Upper lobe of left lung (tissue), 6 donors: ENCODE data around the gene CD164L2. TPM values are rescaled to one million over a fixed set of nuclear protein-coding genes. Genes with fewer than 3 reads are reported as not detected.

Source experiments
- ATAC-seq, 2 donors: fragments of 200-7000 bp; cut with Tn5 transposase; one replicate each; pipeline ENCODE4 v1.9.1; 2022; ENCODE audit warnings: mild to moderate bottlenecking in 2 of 2, moderate library complexity in 2 of 2; ENCODE audit not compliant: low FRiP score in 2 of 2
- DNase-seq, 2 donors: peaks; one replicate each; pipeline ENCODE4 v3.0.0-alpha.2; 2019 to 2020
- H3K27ac ChIP-seq, 4 donors: fragments of 200-600 bp; sonication (generic); one replicate each; pipeline ENCODE4 v1.5.1; 2016 to 2019
- H3K27me3 ChIP-seq, 4 donors: fragments of 200-600 bp; sonication (generic); one replicate each; pipeline ENCODE4 v1.5.1; 2017 to 2019
- H3K36me3 ChIP-seq, 4 donors: fragments of 200-600 bp; sonication (generic); one replicate each; pipeline ENCODE4 v1.5.1; 2016 to 2019
- H3K4me1 ChIP-seq, 4 donors: fragments of 200-600 bp; sonication (generic); one replicate each; pipeline ENCODE4 v1.5.1; 2018 to 2019
- H3K4me3 ChIP-seq, 4 donors: fragments of 200-600 bp; sonication (generic); one replicate each; pipeline ENCODE4 v1.5.1; 2017 to 2019; ENCODE audit warnings: mild to moderate bottlenecking in 2 of 4, moderate library complexity in 1 of 4
- H3K9me3 ChIP-seq, 4 donors: fragments of 200-600 bp; sonication (generic); one replicate each; pipeline ENCODE4 v1.5.1; 2018 to 2019
- CTCF ChIP-seq, 6 experiments: fragments of 450-650 bp in 4 of 6; fragments of 200-600 bp in 2 of 6; sonication (generic) in 2 of 6; IDR thresholded peaks; one replicate each; pipeline ENCODE4 v1.5.1; 2016 to 2019; ENCODE audit warnings: antibody characterized with exemption in 6 of 6
- EP300 ChIP-seq, 4 donors: sonication (generic); formaldehyde crosslinking; IDR thresholded peaks; one replicate each; pipeline ENCODE4 v1.5.1; 2017; ENCODE audit warnings: antibody characterized with exemption in 4 of 4, control low read depth in 2 of 4
- POLR2A ChIP-seq, 4 donors: fragments of 450-650 bp; IDR thresholded peaks; one replicate each; pipeline ENCODE4 v1.5.1; 2016 to 2017; ENCODE audit warnings: antibody characterized with exemption in 4 of 4, mild to moderate bottlenecking in 2 of 4
- POLR2AphosphoS5 ChIP-seq, 2 donors: sonication (generic); formaldehyde crosslinking; IDR thresholded peaks; one replicate each; pipeline ENCODE4 v1.5.1; 2017; ENCODE audit warnings: antibody characterized with exemption in 2 of 2
- WGBS, 2 donors: methylation state at CpG; one replicate each; pipeline ENCODE4 v1.1.5; 2017 to 2018; 5-methylcytosine and 5-hydroxymethylcytosine counted together
- total RNA-seq, 6 donors: library from RNA; depleted of rRNA in 4 of 6; stranded (reverse); fragments of >200 nt in 4 of 6; gene quantifications; one replicate each; pipeline versions ENCODE4 v1.1.0 to v1.2.1, GENCODE V29; 2016 to 2021
- donor health status: DM: no; HTN: no; CAD: no; lungs with moderate emphysema.
- donor health status: DM: no; HTN: yes; CAD: no; lungs with severe emphysema.

The CD164L2 gene
- total RNA-seq, 6 donors from 2014 or later = 2.3 to 12.3 (median 5.5) TPM

DNA sequence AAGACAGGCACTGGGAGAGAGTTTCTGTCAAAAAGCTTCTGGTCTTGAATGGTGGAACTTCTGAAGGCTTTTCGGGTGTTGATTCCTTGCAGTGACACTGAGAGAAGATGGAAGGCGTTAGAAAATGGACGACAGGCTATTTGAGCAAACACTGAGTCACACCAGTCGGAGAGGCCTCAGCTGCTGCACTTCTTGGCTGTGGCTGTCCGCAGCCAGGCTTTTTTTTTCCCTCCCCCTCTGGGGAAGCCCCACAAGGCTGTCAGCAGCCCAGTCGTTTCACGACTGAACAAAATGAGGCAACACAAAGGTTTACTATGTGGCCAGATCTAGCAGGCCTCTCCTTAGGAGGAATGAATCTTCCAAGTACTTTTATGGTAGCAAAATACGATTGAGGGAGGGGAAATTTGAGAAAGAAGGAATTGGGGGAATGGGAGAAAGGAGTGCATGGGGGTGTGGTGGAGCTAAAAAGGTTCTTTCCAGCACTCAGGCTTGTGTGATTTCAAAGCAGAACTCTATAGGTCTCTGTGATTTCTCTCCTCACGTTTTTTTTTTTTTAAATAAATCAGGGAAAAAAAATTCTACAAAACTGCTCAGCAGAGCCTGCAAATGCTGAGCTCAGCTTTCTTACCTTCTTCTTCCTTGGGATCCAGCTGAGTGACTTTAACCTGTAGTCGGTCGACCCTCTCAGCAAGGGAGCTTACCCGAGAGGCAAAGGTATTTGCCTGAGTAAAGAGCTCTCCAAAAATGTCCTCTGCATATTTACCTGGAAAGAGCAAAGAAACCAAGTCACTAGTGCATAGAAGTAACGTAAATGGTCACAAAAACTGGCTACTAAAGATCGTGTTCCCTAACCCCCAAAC is 35.4 kb upstream of the CD164L2 start:
- ATAC-seq = peak; percentile 84 to 94
- no peaks in the 10 kb centered on the region for H3K27me3 ChIP-seq
- H3K36me3 ChIP-seq = peaks cover 23 to 51% (median 43%) of the 10 kb centered on the region in 4 donors

DNA sequence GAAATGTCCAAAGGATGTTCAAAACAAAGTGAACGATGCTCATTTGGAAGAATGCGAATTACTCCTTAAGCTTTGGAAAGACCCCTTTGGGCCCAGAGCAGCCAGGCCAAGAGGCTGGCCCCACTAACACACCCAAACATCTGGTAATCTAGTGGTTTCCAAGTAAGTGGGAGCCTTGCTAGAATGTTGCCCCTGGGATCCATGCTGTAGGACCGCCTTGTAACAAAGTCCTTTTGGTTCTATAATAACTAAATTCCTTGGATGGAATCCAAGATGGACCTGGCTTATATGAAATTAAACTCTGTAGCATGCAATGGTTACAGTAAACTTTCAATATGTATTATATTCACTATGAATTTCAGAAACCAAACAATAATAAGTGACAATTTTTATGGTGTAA is 34.6 kb upstream of the CD164L2 start:
- TF ChIP-seq POLR2AphosphoS5 (IDR thresholded peaks at IDR 0.05) (no peak), POLR2A (IDR thresholded peaks at IDR 0.05) (no peak), EP300 (IDR thresholded peaks at IDR 0.05) (no peak), CTCF (IDR thresholded peaks at IDR 0.05) (no peak)
- 75 to 95% methylated on average over 3 of the region's 3 CpGs for WGBS, 2 donors
- Histone ChIP-seq H3K27ac (peak overlapping the region; percentile 36 to 71 (median 64)), H3K9me3 (no peaks in the 10 kb centered on the region), H3K27me3 (no peaks in the 10 kb centered on the region), H3K4me3 (no peak overlapping the region), H3K36me3 (peaks cover 25 to 60% (median 51%) of the 10 kb centered on the region in 4 donors), H3K4me1 (peaks cover 39 to 65% (median 57%) of the 10 kb centered on the region in 4 donors)
- no peak for DNase-seq
- ATAC-seq = no peak

More for the DNA sequence above, 35.4 kb upstream of the CD164L2 start:
- no peak overlapping the region for H3K4me3 ChIP-seq
- no peak for TF ChIP-seq POLR2A (IDR thresholded peaks at IDR 0.05)
- TF ChIP-seq CTCF (IDR thresholded peaks at IDR 0.05) = no peak
- peak; percentile 29 to 62 for TF ChIP-seq POLR2AphosphoS5 (IDR thresholded peaks at IDR 0.05)
- peak in 1 of 4 donors; percentile 9 for TF ChIP-seq EP300 (IDR thresholded peaks at IDR 0.05)
- 34 to 50% methylated on average over 14 of the region's 14 CpGs for WGBS, 2 donors
- DNase-seq = peak in 1 of 2 donors; percentile 90
- no peaks in the 10 kb centered on the region for H3K9me3 ChIP-seq
- H3K4me1 ChIP-seq = peaks cover 40 to 63% (median 57%) of the 10 kb centered on the region in 4 donors
- H3K27ac ChIP-seq = peak overlapping the region; percentile 36 to 71 (median 64)

GRCh38 chr1:27416387-27417111 is 33.4 kb upstream of the CD164L2 start:
- TF ChIP-seq CTCF (IDR thresholded peaks at IDR 0.05) = peak; percentile 43 to 73 (median 56)
- no peak for TF ChIP-seq POLR2A (IDR thresholded peaks at IDR 0.05)
- TF ChIP-seq POLR2AphosphoS5 (IDR thresholded peaks at IDR 0.05) = peak in 1 of 2 donors; percentile 25
- DNase-seq = no peak
- peaks cover 37 to 71% (median 62%) of the 10 kb centered on the region in 4 donors for H3K36me3 ChIP-seq
- ATAC-seq = peak; percentile 62 to 67
- peaks cover 31 to 60% (median 48%) of the 10 kb centered on the region in 4 donors for H3K4me1 ChIP-seq
- 64 to 80% methylated on average over 3 of the region's 3 CpGs for WGBS, 2 donors
- H3K27me3 ChIP-seq = no peaks in the 10 kb centered on the region
- H3K4me3 ChIP-seq = no peak overlapping the region
- peak overlapping the region in 2 of 4 donors; percentile 36 to 71 for H3K27ac ChIP-seq
- H3K9me3 ChIP-seq = no peaks in the 10 kb centered on the region

DNA sequence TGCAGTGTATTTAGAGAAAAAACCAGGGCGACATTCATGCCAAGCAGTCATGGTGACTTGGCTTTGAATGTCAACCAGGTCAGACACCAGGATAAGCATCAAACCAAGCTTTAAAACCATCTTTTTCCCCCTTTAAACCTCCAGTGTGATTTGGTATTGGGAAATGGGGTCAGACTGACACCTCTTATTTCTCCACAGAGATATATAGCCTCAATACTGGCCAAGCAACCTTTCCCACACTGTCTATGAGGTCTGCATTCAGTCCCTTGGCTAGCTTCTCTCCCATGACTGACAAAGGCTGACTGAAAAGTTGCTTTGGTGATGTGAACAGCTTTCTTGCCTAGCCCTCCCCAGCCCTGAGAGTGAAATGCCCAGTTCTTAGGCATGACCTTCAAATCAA is 31.0 kb upstream of the CD164L2 start:
- peaks cover 11 to 36% (median 29%) of the 10 kb centered on the region in 4 donors for H3K4me1 ChIP-seq
- TF ChIP-seq POLR2AphosphoS5 (IDR thresholded peaks at IDR 0.05) (no peak), EP300 (IDR thresholded peaks at IDR 0.05) (no peak), POLR2A (IDR thresholded peaks at IDR 0.05) (no peak), CTCF (IDR thresholded peaks at IDR 0.05) (no peak)
- peak overlapping the region in 2 of 4 donors; percentile 45 to 55 for H3K27ac ChIP-seq
- no peaks in the 10 kb centered on the region for H3K27me3 ChIP-seq
- no peak overlapping the region for H3K4me3 ChIP-seq
- 94 to 100% methylated on average over 1 of the region's 1 CpG for WGBS, 2 donors
- peaks cover 52 to 94% (median 85%) of the 10 kb centered on the region in 4 donors for H3K36me3 ChIP-seq
- no peaks in the 10 kb centered on the region for H3K9me3 ChIP-seq
- DNase-seq = no peak
- ATAC-seq = no peak
